ENCODE measurements around the gene ZBTB1.

- no peak for TF ChIP-seq CTCF (IDR thresholded peaks at IDR 0.05)
- TF ChIP-seq POLR2A (IDR thresholded peaks at IDR 0.05), result no peak
- no peak for TF ChIP-seq POLR2AphosphoS5 (IDR thresholded peaks at IDR 0.05)
- TF ChIP-seq EP300 (IDR thresholded peaks at IDR 0.05), result no peak
Measured at GRCh38 chr14:64459405-64460136, 45.0 kb upstream of the ZBTB1 start.

Data from gastroesophageal sphincter (tissue), 3 donors.